ENCODE results near the gene LRRC3B. TPM values are rescaled to one million over a fixed set of nuclear protein-coding genes. Genes with fewer than 3 reads are reported as not detected.

Gene LRRC3B
- total and polyA plus RNA-seq, 2 donors (not counting 3 experiments of a cell fraction or from before 2014, with no cell fraction given): not detected

DNA sequence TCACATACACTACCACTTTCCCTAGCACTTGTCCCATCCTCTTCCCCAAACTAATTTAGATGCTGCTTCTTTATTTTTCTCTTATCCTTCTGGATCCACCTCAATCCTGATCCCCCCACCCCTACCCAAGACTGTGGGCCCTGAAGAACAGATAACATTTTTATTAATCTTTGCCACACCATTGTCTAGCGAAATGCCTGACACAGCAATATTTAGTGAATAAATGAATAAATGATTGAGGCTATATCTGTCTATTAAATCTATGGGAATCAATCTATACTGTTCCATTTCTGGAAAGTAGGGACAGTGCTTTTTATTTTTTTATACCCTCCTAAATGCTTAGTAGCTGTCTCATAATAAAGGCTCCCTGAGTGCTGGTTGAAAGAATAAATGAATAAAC is 32.9 kb upstream of the LRRC3B start:
- no peaks in the 10 kb centered on the region for H3K79me2 ChIP-seq (ENCODE audit: control insufficient read depth, insufficient read depth, low read length)
- TF ChIP-seq FOS (IDR thresholded peaks at IDR 0.05; ENCODE audit: borderline replicate concordance, insufficient read depth, low read length) (no peak), EZH2 (IDR thresholded peaks at IDR 0.05; ENCODE audit: borderline replicate concordance, low read depth, low read length, severe bottlenecking) (no peak), MYC (IDR thresholded peaks at IDR 0.05; ENCODE audit: low read depth, low read length) (no peak), CTCF (IDR thresholded peaks at IDR 0.05; ENCODE audit: extremely low read depth in 1 of 2, insufficient read depth in 1 of 2, low read depth in 1 of 2, low read length in 2 of 2) (no peak), JUN (IDR thresholded peaks at IDR 0.05; ENCODE audit: borderline replicate concordance, insufficient read depth, insufficient read length, low read depth) (no peak), POLR2AphosphoS5 (IDR thresholded peaks at IDR 0.05; ENCODE audit: insufficient read depth, low read depth, low read length) (no peak), GATA2 (IDR thresholded peaks at IDR 0.05; ENCODE audit: insufficient read depth, insufficient read length, low read depth, low read length) (no peak), POLR2A (IDR thresholded peaks at IDR 0.05; ENCODE audit: low read depth, low read length) (no peak)
- TF ChIP-seq, protein P1, sequence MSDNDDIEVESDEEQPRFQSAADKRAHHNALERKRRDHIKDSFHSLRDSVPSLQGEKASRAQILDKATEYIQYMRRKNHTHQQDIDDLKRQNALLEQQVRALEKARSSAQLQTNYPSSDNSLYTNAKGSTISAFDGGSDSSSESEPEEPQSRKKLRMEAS (IDR thresholded peaks at IDR 0.05; ENCODE audit: insufficient read depth, insufficient read length): no peak
- DNase-seq (ENCODE audit: low read depth, low spot score) (no peak), FAIRE-seq (no peak)
- no peak overlapping the region for H2AFZ ChIP-seq (ENCODE audit: low read depth, low read length)
- H3K4me2 ChIP-seq (ENCODE audit: insufficient read depth, low read length): no peak overlapping the region
- intact Hi-C loops (cut with micrococcal nuclease): no loop called here
- CTCF ChIA-PET: no interaction called here
- POLR2A ChIA-PET: interaction anchor here (0.6 kb wide), 1 partner anchor 460 kb away, joined by 4 read pairs; no protein-coding TSS in a partner anchor
- dilution Hi-C loops (cut with MboI; ENCODE audit: extremely low pct_ligation_motif_present, low sequenced_read_pairs): no loop called here
- BruUV-seq (replicated peaks): no TSS peak
- peaks cover 5% of the 10 kb centered on the region for H3K9me3 ChIP-seq (replicated peaks; ENCODE audit: control insufficient read depth, insufficient read depth, low read length)
- no peak overlapping the region for H3K9ac ChIP-seq (replicated peaks; ENCODE audit: extremely low read depth, insufficient read depth, low read length)
- H3K9me1 ChIP-seq (replicated peaks; ENCODE audit: control insufficient read depth, extremely low read depth, insufficient read depth, low read length): no peaks in the 10 kb centered on the region
- H4K20me1 ChIP-seq (replicated peaks; ENCODE audit: control insufficient read depth, extremely low read depth, insufficient read depth, low read length): no peaks in the 10 kb centered on the region
- H3K27me3 ChIP-seq (ENCODE audit: control insufficient read depth in 2 of 2, insufficient read depth in 2 of 2, low read length in 2 of 2): no peaks in the 10 kb centered on the region
- H3K4me1 ChIP-seq (ENCODE audit: control insufficient read depth, extremely low read depth, insufficient read depth, low read length): no peaks in the 10 kb centered on the region
- H3K27ac ChIP-seq (ENCODE audit: insufficient read depth, low read depth, low read length): no peak overlapping the region
- no peak overlapping the region for H3K4me3 ChIP-seq (replicated peaks in 1 of 3; ENCODE audit: insufficient read depth in 1 of 3, low read depth in 1 of 3, low read length in 3 of 3)
- no peaks in the 10 kb centered on the region for H3K36me3 ChIP-seq (ENCODE audit: control insufficient read depth in 2 of 2, extremely low read depth in 1 of 2, insufficient read depth in 2 of 2, low read length in 2 of 2)

Data from endothelial cell of umbilical vein (primary cell).